ENCODE measurements around the gene GP5.

GRCh38 chr3:194352667-194353246 is 46.3 kb downstream of the GP5 start:
- TF ChIP-seq JUND (IDR thresholded peaks at IDR 0.05) (no peak), TAF1 (conservative IDR thresholded peaks at IDR 0.05) (no peak)

Data from liver (tissue), 2 donors.